Thyroid gland (tissue), 4 donors: ENCODE results near the gene ASCL5.

Experiments used
- POLR2A ChIP-seq, 2 donors: fragments of 450-650 bp; IDR thresholded peaks; one replicate each; pipeline ENCODE4 v1.6.1; 2017; ENCODE audit warnings: antibody characterized with exemption in 2 of 2, mild to moderate bottlenecking in 2 of 2, moderate library complexity in 1 of 2
- TF ChIP-seq, protein P1 (sequence below), 6 experiments: fragments of 200-600 bp in 3 of 6; fragments of 450-650 bp in 3 of 6; sonication (generic) in 3 of 6; IDR thresholded peaks; one replicate each; pipeline ENCODE4 v1.5.1; 2016 to 2019; ENCODE audit warnings: antibody characterized with exemption in 6 of 6, mild to moderate bottlenecking in 2 of 6, inconsistent platforms in 1 of 6, moderate library complexity in 1 of 6

DNA sequence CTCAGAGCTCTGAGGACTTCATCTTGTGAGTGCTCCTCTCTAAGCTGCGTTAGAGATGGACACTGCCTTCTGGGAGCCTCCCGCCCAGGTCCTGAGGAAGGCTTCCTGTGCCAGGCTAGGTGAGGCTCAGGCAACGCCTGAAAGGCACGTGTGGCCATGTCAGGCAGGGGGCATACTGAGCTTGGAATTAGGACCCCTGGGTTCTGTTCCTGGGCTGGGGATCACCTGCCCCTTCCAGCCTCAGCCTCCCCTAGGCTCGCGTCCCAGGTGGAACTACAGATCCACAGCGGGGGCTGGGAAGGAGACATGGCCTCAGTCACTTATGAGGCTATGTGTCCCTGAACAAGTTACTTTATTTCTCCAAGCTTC is 10.0 kb upstream of the ASCL5 start:
- no peak for TF ChIP-seq POLR2A (IDR thresholded peaks at IDR 0.05)
- TF ChIP-seq, protein P1, sequence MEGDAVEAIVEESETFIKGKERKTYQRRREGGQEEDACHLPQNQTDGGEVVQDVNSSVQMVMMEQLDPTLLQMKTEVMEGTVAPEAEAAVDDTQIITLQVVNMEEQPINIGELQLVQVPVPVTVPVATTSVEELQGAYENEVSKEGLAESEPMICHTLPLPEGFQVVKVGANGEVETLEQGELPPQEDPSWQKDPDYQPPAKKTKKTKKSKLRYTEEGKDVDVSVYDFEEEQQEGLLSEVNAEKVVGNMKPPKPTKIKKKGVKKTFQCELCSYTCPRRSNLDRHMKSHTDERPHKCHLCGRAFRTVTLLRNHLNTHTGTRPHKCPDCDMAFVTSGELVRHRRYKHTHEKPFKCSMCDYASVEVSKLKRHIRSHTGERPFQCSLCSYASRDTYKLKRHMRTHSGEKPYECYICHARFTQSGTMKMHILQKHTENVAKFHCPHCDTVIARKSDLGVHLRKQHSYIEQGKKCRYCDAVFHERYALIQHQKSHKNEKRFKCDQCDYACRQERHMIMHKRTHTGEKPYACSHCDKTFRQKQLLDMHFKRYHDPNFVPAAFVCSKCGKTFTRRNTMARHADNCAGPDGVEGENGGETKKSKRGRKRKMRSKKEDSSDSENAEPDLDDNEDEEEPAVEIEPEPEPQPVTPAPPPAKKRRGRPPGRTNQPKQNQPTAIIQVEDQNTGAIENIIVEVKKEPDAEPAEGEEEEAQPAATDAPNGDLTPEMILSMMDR (IDR thresholded peaks at IDR 0.05) = no peak
